OCI-LY1 (cell line): ENCODE data around the gene EBF4.

Experiments
- EZH2 ChIP-seq: fragments of 200-600 bp; sonication (generic), shearing (Covaris generic); IDR thresholded peaks from 2 replicates; pipeline ENCODE4 v1.8.0; 2017; ENCODE audit warnings: borderline replicate concordance, mixed run types, mild to moderate bottlenecking, antibody characterized with exemption, low read length, moderate library complexity, mixed read lengths
- TF ChIP-seq, protein P1 (sequence below): fragments of 200-600 bp; sonication (generic), shearing (Covaris generic); IDR thresholded peaks from 2 replicates; pipeline ENCODE4 v1.5.1; 2017; ENCODE audit warnings: mild to moderate bottlenecking, antibody characterized with exemption, low read length, moderate library complexity, mixed read lengths

DNA sequence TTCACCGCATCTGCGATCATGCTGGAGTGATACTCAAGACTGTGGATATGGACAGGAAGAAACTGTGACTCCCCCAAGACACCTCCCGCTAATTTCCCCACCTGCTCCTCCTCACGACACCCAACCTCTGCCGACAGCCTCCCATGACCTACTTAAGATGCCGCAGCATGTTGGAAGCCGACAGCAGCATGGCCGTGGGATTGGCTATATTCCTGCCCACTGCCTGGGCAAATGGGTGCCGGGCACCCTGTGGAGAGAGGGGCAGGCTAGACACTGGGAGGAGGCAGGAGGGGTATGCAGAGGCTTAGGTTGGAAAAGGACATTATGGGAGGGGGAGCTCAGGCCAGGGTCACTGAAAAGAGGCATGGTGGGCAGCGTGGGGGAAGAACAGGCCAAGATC, 33.0 kb upstream of the EBF4 start:
- TF ChIP-seq, protein P1, sequence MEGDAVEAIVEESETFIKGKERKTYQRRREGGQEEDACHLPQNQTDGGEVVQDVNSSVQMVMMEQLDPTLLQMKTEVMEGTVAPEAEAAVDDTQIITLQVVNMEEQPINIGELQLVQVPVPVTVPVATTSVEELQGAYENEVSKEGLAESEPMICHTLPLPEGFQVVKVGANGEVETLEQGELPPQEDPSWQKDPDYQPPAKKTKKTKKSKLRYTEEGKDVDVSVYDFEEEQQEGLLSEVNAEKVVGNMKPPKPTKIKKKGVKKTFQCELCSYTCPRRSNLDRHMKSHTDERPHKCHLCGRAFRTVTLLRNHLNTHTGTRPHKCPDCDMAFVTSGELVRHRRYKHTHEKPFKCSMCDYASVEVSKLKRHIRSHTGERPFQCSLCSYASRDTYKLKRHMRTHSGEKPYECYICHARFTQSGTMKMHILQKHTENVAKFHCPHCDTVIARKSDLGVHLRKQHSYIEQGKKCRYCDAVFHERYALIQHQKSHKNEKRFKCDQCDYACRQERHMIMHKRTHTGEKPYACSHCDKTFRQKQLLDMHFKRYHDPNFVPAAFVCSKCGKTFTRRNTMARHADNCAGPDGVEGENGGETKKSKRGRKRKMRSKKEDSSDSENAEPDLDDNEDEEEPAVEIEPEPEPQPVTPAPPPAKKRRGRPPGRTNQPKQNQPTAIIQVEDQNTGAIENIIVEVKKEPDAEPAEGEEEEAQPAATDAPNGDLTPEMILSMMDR = no peak
- no peak for TF ChIP-seq EZH2
